IPS-NIHi7 (cell line): ENCODE data around the gene SLC31A2.

Experiments used
- DNase-seq: peaks from one replicate; pipeline ENCODE4 v3.0.0; 2012; ENCODE audit warnings: mixed read lengths; ENCODE audit errors: extremely low spot score

Gene SLC31A2

DNA sequence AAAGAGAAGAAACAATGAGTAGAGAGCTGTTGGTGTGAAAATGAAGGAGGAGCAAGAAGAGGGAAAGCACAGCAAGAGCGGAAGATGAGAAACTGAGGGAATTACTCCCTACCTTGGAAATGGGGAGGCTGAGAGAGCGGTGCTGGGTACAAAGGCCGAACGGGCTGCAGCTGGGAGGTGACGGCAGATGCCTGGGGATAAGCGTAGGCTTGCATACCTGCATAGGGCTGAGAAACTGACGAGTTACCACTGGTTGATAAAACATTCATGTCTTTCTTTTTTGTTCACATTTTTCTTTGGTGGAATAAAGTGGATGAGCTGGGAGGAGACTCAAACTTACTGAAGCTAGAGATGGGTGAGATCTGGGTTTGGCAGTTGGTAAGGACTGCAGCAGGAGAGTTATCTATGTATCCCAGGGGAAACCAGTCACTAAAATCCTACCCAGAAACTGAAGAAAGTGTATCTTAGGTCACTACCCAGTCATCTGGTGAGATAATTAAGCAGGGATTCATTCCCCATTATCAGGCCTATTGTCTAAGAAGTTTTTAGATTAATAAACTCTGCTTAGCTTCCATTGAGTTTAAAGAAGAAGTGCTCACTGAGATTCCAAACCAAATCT, 35.4 kb downstream of the SLC31A2 start:
- no peak for DNase-seq

DNA sequence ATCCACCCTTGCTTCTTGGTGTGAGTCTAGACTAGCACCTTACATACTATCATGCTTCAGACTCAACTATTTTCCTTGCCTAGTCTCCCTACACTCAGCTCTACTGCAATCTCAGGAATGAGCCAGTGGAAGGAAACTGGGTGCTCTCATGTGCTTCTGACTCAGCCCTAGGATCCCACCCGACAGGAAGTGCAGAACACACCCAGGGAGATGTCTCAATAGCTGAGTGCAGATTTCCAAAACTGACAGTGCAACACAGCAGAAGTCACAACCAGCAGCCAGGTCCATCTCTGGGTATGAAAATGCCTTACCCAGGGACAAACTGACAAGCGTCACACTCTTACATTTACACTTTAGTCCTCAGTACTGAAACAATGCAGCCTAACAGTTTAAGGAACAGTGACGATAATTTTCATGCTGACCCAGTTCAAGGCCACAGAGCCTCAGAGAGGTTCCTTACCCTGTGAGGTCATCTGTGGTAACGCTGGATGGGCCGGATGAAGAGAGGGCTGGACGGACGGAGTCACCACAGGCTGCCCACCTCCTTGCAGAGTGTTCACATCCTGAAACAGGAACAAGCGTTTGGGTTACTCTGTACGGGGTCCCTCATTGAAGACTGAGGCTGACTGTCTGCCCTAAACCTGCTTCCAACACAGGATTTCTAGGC, 37.3 kb downstream of the SLC31A2 start:
- DNase-seq = no peak

DNA sequence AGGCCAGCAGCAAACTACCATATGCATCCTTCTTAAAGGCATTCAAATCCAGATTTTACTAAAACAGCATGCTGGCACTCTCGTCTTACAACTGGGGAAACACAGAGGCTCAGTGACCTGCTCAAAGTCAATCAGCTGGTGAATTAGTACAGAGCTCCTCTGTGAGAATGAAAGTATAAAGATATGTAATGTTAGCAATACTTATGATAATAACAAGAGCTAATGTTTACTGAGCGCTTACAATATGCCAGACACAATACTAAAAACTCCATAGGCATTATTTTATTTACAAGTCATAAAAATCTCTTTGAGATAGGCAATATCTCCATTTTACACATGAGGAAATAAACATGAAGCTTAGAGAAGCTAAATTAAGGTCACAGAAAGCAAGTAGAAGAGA, 41.6 kb downstream of the SLC31A2 start:
- no peak for DNase-seq

DNA sequence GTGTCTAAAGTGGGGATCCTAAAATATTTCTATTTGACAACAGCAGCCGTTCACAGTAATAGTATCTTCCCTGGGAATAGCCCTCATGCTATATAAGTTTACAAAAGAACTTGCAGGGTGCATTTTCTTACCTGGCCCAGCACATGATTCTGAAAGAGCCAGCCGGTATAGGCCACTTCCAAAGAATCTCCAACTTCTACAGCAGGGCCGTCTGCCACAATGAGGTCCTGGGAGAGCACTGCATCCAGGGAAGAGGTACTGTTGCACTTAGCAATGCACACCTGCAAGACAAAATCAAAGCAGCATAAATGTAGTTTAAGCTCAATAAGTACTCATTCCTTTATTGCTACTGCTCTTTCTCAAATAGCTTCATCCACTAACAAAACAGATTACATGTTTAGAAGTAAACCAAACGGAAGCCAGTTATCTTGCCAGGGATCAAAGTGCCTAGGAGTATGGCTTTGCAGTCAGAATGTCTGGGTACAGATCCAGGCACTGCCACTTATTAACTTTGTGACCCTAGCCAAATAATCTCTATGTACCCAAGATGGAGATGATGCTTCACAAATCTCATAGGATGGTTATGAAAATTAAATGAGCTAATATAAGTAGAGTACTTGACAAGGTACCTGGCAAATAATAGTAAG, 49.0 kb downstream of the SLC31A2 start:
- DNase-seq = no peak

DNA sequence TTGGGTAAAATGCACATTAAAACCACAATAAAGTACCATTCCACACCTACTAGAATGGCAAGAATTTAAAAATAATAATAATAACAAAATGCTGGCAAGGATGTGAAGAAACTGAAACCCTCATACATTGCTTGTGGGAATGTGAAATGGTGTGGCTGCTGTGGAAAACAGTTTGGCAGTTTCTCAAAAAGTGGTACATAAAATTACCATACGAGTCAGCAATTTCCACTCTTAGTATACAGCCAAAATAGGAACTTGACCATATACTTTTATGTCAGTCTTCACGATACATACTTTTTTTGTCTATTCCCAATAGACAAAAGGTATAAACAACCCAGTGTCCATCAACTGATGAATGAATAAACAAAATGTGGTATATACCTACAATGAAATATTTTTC, 54.6 kb downstream of the SLC31A2 start:
- no peak for DNase-seq

DNA sequence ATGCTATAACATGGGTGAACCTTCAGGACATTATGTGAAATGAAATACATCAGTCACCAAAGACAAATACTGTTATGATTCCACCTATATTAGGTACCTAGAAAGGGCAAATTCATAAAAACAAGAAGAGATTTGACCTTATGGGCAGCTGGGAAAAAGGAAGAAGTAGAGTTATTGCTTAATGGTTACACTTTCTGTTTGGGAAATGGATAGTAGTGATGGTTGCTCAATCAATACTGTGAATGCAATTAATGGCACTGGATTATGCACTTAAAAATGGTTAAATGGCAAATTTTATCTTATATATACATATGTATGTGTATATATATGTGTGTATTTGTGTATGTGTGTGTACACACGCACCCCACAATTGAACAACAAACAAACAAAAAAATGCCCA, 55.1 kb downstream of the SLC31A2 start:
- DNase-seq = no peak

DNA sequence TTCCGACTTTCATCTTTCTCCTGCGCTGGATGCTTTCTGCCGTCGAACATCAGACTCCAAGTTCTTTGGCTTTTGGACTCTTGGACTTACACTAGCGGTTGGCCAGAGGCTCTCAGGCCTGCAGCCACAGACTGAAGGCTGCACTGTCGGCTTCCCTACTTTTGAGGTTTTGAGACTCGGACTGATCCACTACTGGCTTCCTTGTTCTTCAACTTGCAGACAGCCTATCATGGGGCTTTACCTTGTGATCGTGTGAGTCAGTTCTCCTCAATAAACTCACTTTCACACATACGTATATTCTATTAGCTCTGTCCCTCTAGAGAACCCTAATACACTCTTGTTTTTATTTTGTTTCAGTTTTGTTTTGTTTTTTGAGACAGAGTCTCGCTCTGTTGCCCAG, 60.0 kb downstream of the SLC31A2 start:
- no peak for DNase-seq
